Measurements from ENCODE around the gene CCER1.

Gene CCER1

DNA sequence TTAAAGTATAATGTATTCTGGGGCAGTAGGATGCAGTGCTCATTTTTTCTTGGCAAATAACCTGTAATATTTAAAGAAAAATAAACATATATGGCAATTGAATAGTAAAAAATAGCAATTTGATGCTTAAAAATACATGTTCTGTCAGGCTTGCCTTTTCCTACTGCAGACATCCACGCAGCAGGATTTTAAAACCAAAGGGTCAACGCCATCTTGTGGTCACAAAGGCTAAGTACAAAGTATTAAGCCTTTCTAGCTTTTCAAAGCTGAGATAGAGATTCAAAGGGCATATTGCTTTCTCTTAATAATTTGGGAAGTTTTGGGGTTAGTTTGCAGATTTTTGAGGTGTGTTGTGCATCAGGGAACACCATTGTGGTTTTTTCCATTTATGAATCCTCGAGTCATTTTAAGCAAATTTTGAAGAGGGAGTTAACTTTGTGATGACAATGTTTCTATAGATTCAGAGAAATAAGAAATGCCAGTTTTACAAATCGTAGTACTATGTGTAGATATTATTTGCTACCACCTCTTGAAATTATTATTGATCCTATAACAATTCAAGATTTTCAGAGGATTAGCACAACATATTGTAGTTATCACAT is 4.7 kb upstream of the CCER1 start:
- Histone ChIP-seq H3K4me3 (ENCODE audit: low read length) (no peak overlapping the region), H3K36me3 (ENCODE audit: insufficient read depth, low read length) (no peaks in the 10 kb centered on the region), H3K9me3 (ENCODE audit: low read length) (peaks cover 4% of the 10 kb centered on the region), H3K27me3 (ENCODE audit: insufficient read depth, low read length) (no peaks in the 10 kb centered on the region), H3K4me1 (ENCODE audit: insufficient read depth, low read length) (no peaks in the 10 kb centered on the region), H2AFZ (ENCODE audit: low read depth, low read length) (no peak overlapping the region)

DNA sequence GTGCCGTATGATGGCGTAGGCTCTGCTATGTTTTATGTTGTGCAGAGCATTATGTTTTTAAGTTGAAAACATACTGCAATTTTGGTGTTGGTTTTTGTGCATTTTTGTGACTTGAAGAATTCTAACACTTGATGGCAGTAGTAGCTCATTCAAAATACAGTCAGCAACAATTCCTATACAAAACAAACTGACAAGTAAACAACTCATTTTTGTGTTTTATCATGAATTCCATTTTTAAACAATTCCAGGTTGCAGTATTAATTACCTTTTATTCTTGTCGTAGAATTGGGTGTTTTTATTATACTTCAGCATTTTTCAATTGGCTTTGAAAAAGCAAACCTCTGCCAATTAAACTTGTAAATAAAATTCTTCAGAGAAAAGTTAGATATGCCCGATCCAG is 4.1 kb upstream of the CCER1 start:
- no peak overlapping the region for H3K4me3 ChIP-seq (ENCODE audit: low read length)
- H3K27me3 ChIP-seq (ENCODE audit: insufficient read depth, low read length), result no peaks in the 10 kb centered on the region
- no peaks in the 10 kb centered on the region for H3K36me3 ChIP-seq (ENCODE audit: insufficient read depth, low read length)
- peaks cover 5% of the 10 kb centered on the region for H3K9me3 ChIP-seq (ENCODE audit: low read length)
- H3K4me1 ChIP-seq (ENCODE audit: insufficient read depth, low read length), result no peaks in the 10 kb centered on the region
- H2AFZ ChIP-seq (ENCODE audit: low read depth, low read length), result no peak overlapping the region

DNA sequence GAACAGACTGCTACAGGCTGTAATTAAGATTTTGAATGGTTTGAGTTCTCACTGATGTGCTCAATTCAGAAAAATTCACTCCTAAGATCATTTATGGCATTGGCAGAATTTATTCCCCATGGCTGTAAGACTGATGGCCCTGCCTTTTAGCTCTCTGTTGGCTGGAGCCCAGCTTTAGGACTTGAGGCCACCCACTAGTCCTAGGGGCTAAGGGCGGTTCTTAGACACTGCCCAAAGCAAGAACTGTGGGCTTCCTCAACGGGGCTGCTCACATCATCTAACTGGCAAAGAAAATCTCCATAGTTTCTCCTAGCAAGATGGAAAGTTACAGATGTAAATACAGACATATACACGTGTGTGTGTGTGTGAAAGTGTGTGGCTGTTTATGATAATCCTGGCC is 3.4 kb upstream of the CCER1 start:
- H3K27me3 ChIP-seq (ENCODE audit: insufficient read depth, low read length), result no peaks in the 10 kb centered on the region

DNA sequence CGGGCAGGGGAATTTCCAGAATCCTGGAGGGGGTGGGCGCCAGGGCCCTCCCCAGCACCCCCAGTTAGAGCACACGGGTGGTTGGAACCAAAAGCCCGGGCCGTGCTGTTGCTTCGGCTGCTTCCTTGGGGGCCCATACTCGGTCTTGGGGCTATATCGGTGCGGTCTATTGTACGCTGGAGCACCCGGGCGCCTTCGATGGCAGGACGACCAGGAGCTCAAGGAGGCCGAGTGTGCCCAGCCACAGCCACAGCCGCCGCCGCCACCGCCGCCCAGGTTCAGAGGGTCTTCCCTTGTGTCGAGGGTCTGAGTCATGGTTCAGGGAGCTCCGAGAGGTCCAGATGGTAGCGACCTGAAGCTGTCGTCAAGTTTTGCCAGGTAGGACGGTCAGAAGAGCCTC is 548 bp downstream of the CCER1 start:
- Histone ChIP-seq H2AFZ (ENCODE audit: low read depth, low read length) (no peak overlapping the region), H3K4me3 (ENCODE audit: low read length) (no peak overlapping the region), H3K36me3 (ENCODE audit: insufficient read depth, low read length) (no peaks in the 10 kb centered on the region), H3K9me3 (ENCODE audit: low read length) (peaks cover 5% of the 10 kb centered on the region), H3K27me3 (ENCODE audit: insufficient read depth, low read length) (no peaks in the 10 kb centered on the region), H3K4me1 (ENCODE audit: insufficient read depth, low read length) (no peaks in the 10 kb centered on the region)

More for the DNA sequence above, 3.4 kb upstream of the CCER1 start:
- Histone ChIP-seq H3K36me3 (ENCODE audit: insufficient read depth, low read length) (no peaks in the 10 kb centered on the region), H2AFZ (ENCODE audit: low read depth, low read length) (no peak overlapping the region), H3K4me1 (ENCODE audit: insufficient read depth, low read length) (no peaks in the 10 kb centered on the region), H3K4me3 (ENCODE audit: low read length) (no peak overlapping the region), H3K9me3 (ENCODE audit: low read length) (peaks cover 5% of the 10 kb centered on the region)

DNA sequence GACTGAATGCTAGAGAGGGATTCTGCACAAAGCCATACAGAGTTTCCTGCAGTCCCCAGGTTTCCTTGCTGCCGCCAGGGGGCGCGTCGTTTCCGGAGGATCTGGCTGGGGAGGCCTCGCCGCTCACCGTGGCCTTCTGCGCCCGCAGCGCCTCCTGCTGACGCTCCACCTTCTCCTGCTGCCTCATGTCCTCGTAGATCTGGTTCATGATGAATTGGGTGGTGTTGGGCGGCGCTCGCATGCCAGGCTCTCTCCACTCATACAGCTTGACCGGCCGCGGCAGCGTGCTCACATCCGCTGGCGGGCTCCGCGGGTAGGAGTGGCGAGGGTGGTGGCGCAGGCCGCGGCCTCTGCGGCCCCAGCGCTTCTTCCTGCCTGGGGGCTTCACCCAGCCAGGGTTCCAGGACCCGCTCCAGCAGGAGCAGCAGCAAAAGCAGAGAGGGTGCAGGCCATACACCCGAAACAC is 987 bp downstream of the CCER1 start:
- Histone ChIP-seq H3K9me3 (ENCODE audit: low read length) (peaks cover 5% of the 10 kb centered on the region), H3K4me1 (ENCODE audit: insufficient read depth, low read length) (no peaks in the 10 kb centered on the region), H2AFZ (ENCODE audit: low read depth, low read length) (no peak overlapping the region), H3K27me3 (ENCODE audit: insufficient read depth, low read length) (no peaks in the 10 kb centered on the region), H3K36me3 (ENCODE audit: insufficient read depth, low read length) (no peaks in the 10 kb centered on the region), H3K4me3 (ENCODE audit: low read length) (no peak overlapping the region)

DNA sequence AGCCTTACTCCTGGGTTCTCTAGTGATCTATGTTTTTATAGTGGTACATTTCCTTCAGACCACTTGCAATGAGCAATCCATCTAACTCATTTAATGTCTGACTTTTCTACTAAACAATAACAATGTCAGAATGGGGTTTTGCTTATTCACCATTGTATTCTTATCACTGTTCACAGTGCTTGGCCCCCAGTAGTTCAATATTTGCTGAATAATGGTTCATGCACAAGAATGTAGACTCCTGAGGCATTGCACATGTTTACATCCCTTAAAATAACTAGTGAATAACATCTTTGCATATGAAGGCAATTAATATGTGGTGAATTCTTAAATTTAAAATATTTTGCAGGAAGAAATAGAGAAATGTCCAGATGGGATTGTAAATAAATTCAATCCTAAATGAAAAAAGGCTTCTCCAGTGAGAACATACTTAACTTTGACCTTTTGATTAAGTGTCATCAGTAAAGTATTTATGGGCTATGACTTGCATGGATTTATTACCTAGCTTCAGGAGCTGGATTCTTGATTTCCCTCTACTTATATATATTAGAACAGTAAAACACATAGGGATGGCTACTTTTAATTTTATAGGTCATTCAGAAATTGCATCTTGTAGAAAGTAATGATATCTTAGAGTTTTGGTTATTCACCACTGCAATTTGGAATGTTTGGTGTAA is 3.4 kb downstream of the CCER1 start:
- no peaks in the 10 kb centered on the region for H3K27me3 ChIP-seq (ENCODE audit: insufficient read depth, low read length)
- H3K36me3 ChIP-seq (ENCODE audit: insufficient read depth, low read length), result no peaks in the 10 kb centered on the region
- no peaks in the 10 kb centered on the region for H3K4me1 ChIP-seq (ENCODE audit: insufficient read depth, low read length)
- no peak overlapping the region for H3K4me3 ChIP-seq (ENCODE audit: low read length)
- H3K9me3 ChIP-seq (ENCODE audit: low read length), result peaks cover 5% of the 10 kb centered on the region
- H2AFZ ChIP-seq (ENCODE audit: low read depth, low read length), result no peak overlapping the region

DNA sequence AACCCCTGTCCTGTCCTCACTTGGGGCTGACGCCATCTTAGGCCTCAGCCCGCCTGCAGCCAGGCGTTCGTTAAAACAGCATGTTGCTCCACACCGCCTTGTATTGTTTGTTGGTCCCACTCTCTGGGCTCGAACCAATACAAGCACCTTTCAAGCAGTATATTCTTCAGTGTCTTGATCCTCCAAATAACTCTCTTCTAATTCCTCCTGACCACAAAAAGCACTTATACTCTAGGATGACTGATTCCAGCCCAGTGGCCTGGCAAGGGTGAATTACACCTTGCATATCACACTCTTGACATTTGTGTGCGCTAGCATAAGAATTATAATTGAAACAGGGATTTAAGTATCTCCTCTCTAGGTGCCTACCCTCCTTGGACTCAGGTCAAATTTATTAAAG is 7.1 kb downstream of the CCER1 start:
- H3K4me1 ChIP-seq (ENCODE audit: insufficient read depth, low read length), result no peaks in the 10 kb centered on the region
- no peaks in the 10 kb centered on the region for H3K9me3 ChIP-seq (ENCODE audit: low read length)
- no peaks in the 10 kb centered on the region for H3K36me3 ChIP-seq (ENCODE audit: insufficient read depth, low read length)
- H2AFZ ChIP-seq (ENCODE audit: low read depth, low read length), result no peak overlapping the region
- no peaks in the 10 kb centered on the region for H3K27me3 ChIP-seq (ENCODE audit: insufficient read depth, low read length)
- no peak overlapping the region for H3K4me3 ChIP-seq (ENCODE audit: low read length)

DNA sequence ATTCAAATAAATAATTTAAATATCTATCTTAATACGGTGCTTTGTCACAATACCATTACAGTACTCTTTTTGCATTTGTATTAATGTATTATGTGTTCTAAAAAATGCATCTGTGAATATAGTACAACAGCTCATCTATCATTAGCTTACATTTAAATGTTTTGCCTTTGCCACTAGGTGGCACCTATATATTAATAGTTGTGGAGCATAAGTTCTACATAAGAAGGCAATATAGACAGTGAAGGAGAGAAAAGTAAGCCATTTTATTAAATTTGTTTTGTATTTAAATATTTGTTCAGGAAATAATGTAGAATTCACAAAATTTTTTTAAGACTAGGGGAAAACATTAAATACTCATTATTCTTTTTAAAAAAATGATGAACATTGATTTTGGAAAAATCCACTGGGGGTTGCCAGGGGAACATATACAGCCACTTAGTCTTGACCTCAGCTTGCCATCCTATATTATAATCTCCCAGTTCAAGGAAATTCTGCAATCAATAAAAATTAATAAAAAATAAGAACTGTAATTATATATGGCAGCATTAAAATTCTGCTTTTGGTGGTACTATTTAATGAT is 9.8 kb downstream of the CCER1 start:
- H2AFZ ChIP-seq (ENCODE audit: low read depth, low read length), result no peak overlapping the region
- no peaks in the 10 kb centered on the region for H3K9me3 ChIP-seq (ENCODE audit: low read length)
- H3K27me3 ChIP-seq (ENCODE audit: insufficient read depth, low read length), result no peaks in the 10 kb centered on the region
- no peak overlapping the region for H3K4me3 ChIP-seq (ENCODE audit: low read length)
- H3K4me1 ChIP-seq (ENCODE audit: insufficient read depth, low read length), result no peaks in the 10 kb centered on the region
- H3K36me3 ChIP-seq (ENCODE audit: insufficient read depth, low read length), result no peaks in the 10 kb centered on the region

DNA sequence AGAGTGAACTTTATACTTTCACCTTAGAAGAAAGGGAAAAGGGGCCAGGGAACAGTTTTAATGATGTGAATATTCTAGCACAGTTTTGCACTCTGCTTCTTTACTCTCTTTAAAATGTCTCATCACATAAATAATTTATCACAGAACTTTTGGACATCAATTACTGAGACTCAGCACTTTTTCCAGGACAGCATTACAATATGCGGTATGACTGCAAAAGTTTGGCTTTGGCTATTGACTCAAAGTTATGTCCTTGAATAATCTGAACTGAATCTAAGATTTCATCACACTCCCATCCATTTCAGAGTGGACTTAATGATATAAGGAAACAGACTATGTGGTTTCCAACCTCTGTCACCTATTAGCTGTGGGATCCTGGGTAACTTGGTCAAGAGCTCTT is 11.7 kb downstream of the CCER1 start:
- no peaks in the 10 kb centered on the region for H3K27me3 ChIP-seq (ENCODE audit: insufficient read depth, low read length)
- no peaks in the 10 kb centered on the region for H3K4me1 ChIP-seq (ENCODE audit: insufficient read depth, low read length)
- H3K4me3 ChIP-seq (ENCODE audit: low read length), result no peak overlapping the region
- H3K36me3 ChIP-seq (ENCODE audit: insufficient read depth, low read length), result no peaks in the 10 kb centered on the region
- no peak overlapping the region for H2AFZ ChIP-seq (ENCODE audit: low read depth, low read length)
- no peaks in the 10 kb centered on the region for H3K9me3 ChIP-seq (ENCODE audit: low read length)

DNA sequence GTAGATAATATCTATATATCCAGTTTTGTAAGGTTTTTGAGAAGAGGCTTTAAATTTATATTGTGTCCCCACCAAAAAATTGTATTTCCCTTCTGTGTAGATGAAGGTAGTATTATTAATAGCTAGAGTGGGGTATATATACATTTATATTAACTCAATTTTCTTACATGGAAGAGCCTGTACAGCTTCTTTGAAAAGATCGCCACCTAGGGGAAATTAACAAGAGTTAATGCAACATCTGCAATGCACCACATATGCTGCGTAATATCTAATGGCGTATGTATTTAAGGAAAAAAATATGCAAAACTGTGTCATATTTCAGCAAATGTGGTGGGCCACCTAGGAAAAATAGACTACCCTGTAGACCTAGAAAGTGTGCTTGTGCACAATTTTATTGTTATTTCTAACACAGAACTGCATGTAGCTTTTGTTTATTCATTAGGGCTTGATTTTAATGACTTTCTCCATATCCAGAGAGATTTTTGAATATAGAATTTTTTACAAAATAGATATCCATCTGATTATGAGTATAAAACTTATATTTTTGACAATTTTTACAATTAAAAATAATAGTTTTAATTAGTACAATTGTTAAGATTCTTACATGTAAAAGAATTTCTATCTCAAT is 14.0 kb downstream of the CCER1 start:
- H3K4me1 ChIP-seq (ENCODE audit: insufficient read depth, low read length), result no peaks in the 10 kb centered on the region
- H3K27me3 ChIP-seq (ENCODE audit: insufficient read depth, low read length), result no peaks in the 10 kb centered on the region
- H3K36me3 ChIP-seq (ENCODE audit: insufficient read depth, low read length), result no peaks in the 10 kb centered on the region
- H2AFZ ChIP-seq (ENCODE audit: low read depth, low read length), result no peak overlapping the region
- H3K4me3 ChIP-seq (ENCODE audit: low read length), result no peak overlapping the region
- H3K9me3 ChIP-seq (ENCODE audit: low read length), result no peaks in the 10 kb centered on the region

DNA sequence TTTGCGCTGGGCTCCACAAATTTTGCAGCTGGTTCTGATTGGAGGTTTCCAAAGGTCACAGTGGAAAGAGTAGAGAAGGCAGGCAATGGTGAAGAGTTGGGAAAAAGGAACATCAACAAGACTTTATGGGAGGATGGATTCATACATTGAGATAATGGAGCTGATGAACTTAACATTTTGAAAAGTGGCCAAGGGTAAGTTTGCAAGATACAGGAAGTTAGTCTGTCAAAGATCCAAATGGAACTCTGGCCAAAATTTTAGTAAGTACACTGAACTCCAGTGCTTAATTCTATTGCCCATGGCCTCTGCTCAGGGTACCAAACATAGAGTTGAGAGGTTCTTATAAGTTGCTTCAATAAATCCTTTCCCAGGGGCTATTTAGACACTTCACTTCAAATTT is 15.6 kb downstream of the CCER1 start:
- H3K4me3 ChIP-seq (ENCODE audit: low read length), result no peak overlapping the region
- H3K27me3 ChIP-seq (ENCODE audit: insufficient read depth, low read length), result no peaks in the 10 kb centered on the region
- H3K4me1 ChIP-seq (ENCODE audit: insufficient read depth, low read length), result no peaks in the 10 kb centered on the region
- H3K36me3 ChIP-seq (ENCODE audit: insufficient read depth, low read length), result no peaks in the 10 kb centered on the region
- H3K9me3 ChIP-seq (ENCODE audit: low read length), result no peaks in the 10 kb centered on the region
- no peak overlapping the region for H2AFZ ChIP-seq (ENCODE audit: low read depth, low read length)

DNA sequence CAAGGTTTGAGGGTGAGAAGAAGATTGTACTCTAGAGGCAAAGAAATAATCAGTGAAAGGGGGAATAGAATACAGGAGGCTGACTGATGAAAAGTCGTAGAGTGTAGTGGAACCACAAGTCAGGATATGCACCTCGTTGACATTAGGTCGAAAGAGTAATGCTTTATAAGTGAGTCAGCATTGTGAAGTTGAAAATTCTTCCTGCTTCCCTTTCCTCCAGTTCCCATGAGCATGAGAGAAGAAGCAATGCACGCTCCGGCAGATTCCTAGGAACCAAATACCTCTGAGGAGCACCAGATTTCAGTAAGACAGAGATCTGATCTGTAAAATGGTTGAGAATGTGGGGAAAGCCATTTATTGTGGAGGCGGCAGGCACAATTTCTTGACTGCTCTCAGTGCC is 16.5 kb downstream of the CCER1 start:
- H3K9me3 ChIP-seq (ENCODE audit: low read length), result no peaks in the 10 kb centered on the region
- no peak overlapping the region for H3K4me3 ChIP-seq (ENCODE audit: low read length)
- H3K36me3 ChIP-seq (ENCODE audit: insufficient read depth, low read length), result no peaks in the 10 kb centered on the region
- H2AFZ ChIP-seq (ENCODE audit: low read depth, low read length), result no peak overlapping the region
- H3K27me3 ChIP-seq (ENCODE audit: insufficient read depth, low read length), result no peaks in the 10 kb centered on the region
- no peaks in the 10 kb centered on the region for H3K4me1 ChIP-seq (ENCODE audit: insufficient read depth, low read length)

DNA sequence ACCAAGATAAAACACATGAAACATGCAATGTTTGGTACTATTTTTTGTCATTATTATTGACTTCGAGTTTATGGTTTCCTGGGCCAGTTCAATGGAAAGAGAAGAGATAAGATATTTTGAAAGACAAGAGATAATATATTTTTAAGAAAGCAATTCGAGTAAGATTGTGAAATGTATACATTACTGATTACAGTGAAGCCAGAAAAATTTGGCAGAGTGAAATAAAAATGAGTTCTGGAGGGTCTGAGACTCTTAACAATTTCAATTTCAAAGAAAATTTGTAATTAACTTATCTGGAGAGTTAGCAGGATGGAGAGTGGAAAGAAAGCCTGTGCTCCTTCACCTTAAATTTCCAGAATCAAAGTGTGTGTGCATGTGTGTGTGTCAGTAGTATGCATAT is 17.3 kb downstream of the CCER1 start:
- Histone ChIP-seq H3K4me1 (ENCODE audit: insufficient read depth, low read length) (no peaks in the 10 kb centered on the region), H3K4me3 (ENCODE audit: low read length) (no peak overlapping the region), H2AFZ (ENCODE audit: low read depth, low read length) (no peak overlapping the region), H3K27me3 (ENCODE audit: insufficient read depth, low read length) (no peaks in the 10 kb centered on the region), H3K36me3 (ENCODE audit: insufficient read depth, low read length) (no peaks in the 10 kb centered on the region), H3K9me3 (ENCODE audit: low read length) (no peaks in the 10 kb centered on the region)

Data from neuron (in vitro differentiated cells).